K562 (cell line): Measurements from ENCODE around the gene SRBD1.

Source experiments
- COPS2 ChIP-seq: fragments of 450-650 bp; conservative IDR thresholded peaks from 2 replicates; pipeline ENCODE4 v1.6.1; 2016; ENCODE audit warnings: mild to moderate bottlenecking, moderate library complexity
- GATAD2A ChIP-seq: fragments of 450-650 bp; IDR thresholded peaks from 2 replicates; pipeline ENCODE4 v1.6.1; 2017
- NFYB ChIP-seq: IDR thresholded peaks from 2 replicates; pipeline ENCODE4 v1.6.1; 2011; ENCODE audit warnings: mild to moderate bottlenecking, moderate library complexity; ENCODE audit not compliant: insufficient read length; ENCODE audit errors: extremely low read depth
- POLR2AphosphoS2 ChIP-seq: IDR thresholded peaks from 2 replicates; pipeline ENCODE4 v1.6.1; 2012; ENCODE audit warnings: low read length, improper control_type of control experiment
- POLR2AphosphoS5 ChIP-seq: IDR thresholded peaks from 2 replicates; pipeline ENCODE4 v1.6.1; 2011; ENCODE audit warnings: mild to moderate bottlenecking, low read depth, low read length, moderate library complexity; ENCODE audit not compliant: control insufficient read depth, insufficient read depth
- PPARD ChIP-seq: fragments of 250-450 bp; sonication (Bioruptor Pico); IDR thresholded peaks from 2 replicates; pipeline ENCODE4 v1.8.0; 2022; ENCODE audit warnings: inconsistent platforms, mild to moderate bottlenecking, moderate library complexity
- RBM39 ChIP-seq: fragments of 200-400 bp; formaldehyde crosslinking; optimal IDR thresholded peaks from 2 replicates; pipeline ENCODE3; 2018; ENCODE audit warnings: low read depth, low read length
- ZFP36 ChIP-seq: fragments of 150-350 bp; IDR thresholded peaks from 2 replicates; pipeline ENCODE4 v1.6.1; 2018; ENCODE audit warnings: low read length, low read depth; ENCODE audit not compliant: partially characterized antibody
- ZFX ChIP-seq: sonication (generic); formaldehyde crosslinking; IDR thresholded peaks from 2 replicates; pipeline ENCODE4 v1.8.0; 2022; ENCODE audit warnings: mild to moderate bottlenecking, missing genetic modification reagents, moderate library complexity
- ZNF282 ChIP-seq: sonication (generic); formaldehyde crosslinking; IDR thresholded peaks from 2 replicates; pipeline ENCODE4 v1.8.1; 2023; ENCODE audit warnings: missing genetic modification reagents
- TF ChIP-seq, protein P1 (sequence below), 2 experiments: fragments of 450-650 bp; formaldehyde crosslinking in 1 of 2; IDR thresholded peaks; 2 replicates each; pipeline versions ENCODE4 v1.4.0 to v1.6.1; 2014 to 2020; ENCODE audit warnings: mild to moderate bottlenecking in 2 of 2, borderline replicate concordance in 1 of 2, low read depth in 1 of 2
- TF ChIP-seq, protein P2 (sequence below), 3 experiments: IDR thresholded peaks in 2 of 3; conservative IDR thresholded peaks in 1 of 3; 2 replicates each; pipeline ENCODE4 v1.5.1; 2011 to 2012; ENCODE audit warnings: low read length in 3 of 3, mild to moderate bottlenecking in 3 of 3, control low read depth in 2 of 3, improper control_type of control experiment in 1 of 3, inconsistent platforms in 1 of 3, low read depth in 1 of 3, mixed read lengths in 1 of 3, moderate library complexity in 1 of 3; ENCODE audit not compliant: insufficient read depth in 2 of 3
- TF ChIP-seq, protein P3 (sequence below): fragments of 450-650 bp; IDR thresholded peaks from 2 replicates; pipeline ENCODE4 v1.6.1; 2016; ENCODE audit warnings: mild to moderate bottlenecking

DNA sequence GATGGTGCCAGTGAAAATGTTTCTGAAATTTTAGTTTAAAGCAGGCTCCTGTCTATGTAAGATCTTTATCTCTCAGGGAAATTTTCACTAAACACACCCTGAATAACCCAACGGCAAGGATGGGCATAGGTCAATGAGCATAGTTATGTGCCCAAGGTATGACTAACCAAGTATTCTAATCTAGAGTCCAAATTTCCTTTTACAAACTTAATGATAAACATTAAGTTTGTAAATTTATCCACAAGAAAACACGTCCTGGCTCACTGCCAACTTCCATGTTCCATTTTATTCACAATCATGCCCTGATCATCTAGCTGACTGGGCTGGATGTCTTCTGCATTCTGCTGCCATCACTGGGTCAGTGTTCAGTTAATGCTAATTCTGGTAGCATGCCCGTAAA, 151.2 kb downstream of the SRBD1 start:
- TF ChIP-seq, protein P1, sequence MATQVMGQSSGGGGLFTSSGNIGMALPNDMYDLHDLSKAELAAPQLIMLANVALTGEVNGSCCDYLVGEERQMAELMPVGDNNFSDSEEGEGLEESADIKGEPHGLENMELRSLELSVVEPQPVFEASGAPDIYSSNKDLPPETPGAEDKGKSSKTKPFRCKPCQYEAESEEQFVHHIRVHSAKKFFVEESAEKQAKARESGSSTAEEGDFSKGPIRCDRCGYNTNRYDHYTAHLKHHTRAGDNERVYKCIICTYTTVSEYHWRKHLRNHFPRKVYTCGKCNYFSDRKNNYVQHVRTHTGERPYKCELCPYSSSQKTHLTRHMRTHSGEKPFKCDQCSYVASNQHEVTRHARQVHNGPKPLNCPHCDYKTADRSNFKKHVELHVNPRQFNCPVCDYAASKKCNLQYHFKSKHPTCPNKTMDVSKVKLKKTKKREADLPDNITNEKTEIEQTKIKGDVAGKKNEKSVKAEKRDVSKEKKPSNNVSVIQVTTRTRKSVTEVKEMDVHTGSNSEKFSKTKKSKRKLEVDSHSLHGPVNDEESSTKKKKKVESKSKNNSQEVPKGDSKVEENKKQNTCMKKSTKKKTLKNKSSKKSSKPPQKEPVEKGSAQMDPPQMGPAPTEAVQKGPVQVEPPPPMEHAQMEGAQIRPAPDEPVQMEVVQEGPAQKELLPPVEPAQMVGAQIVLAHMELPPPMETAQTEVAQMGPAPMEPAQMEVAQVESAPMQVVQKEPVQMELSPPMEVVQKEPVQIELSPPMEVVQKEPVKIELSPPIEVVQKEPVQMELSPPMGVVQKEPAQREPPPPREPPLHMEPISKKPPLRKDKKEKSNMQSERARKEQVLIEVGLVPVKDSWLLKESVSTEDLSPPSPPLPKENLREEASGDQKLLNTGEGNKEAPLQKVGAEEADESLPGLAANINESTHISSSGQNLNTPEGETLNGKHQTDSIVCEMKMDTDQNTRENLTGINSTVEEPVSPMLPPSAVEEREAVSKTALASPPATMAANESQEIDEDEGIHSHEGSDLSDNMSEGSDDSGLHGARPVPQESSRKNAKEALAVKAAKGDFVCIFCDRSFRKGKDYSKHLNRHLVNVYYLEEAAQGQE (IDR thresholded peaks at IDR 0.05; ENCODE audit: borderline replicate concordance) = no peak
- TF ChIP-seq, protein P1 (CRISPR knock-in tag; IDR thresholded peaks at IDR 0.05; ENCODE audit: low read depth) = no peak
- TF ChIP-seq NFYB (no peak), RBM39 (no peak), ZFX (CRISPR knock-in tag) (no peak), POLR2AphosphoS5 (no peak), GATAD2A (no peak), POLR2AphosphoS2 (no peak), COPS2 (no peak), PPARD (CRISPR knock-in tag) (no peak), ZNF282 (no peak), ZFP36 (no peak)
- TF ChIP-seq, protein P2, sequence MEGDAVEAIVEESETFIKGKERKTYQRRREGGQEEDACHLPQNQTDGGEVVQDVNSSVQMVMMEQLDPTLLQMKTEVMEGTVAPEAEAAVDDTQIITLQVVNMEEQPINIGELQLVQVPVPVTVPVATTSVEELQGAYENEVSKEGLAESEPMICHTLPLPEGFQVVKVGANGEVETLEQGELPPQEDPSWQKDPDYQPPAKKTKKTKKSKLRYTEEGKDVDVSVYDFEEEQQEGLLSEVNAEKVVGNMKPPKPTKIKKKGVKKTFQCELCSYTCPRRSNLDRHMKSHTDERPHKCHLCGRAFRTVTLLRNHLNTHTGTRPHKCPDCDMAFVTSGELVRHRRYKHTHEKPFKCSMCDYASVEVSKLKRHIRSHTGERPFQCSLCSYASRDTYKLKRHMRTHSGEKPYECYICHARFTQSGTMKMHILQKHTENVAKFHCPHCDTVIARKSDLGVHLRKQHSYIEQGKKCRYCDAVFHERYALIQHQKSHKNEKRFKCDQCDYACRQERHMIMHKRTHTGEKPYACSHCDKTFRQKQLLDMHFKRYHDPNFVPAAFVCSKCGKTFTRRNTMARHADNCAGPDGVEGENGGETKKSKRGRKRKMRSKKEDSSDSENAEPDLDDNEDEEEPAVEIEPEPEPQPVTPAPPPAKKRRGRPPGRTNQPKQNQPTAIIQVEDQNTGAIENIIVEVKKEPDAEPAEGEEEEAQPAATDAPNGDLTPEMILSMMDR (IDR thresholded peaks at IDR 0.05 in 2 of 3, conservative IDR thresholded peaks at IDR 0.05 in 1 of 3; ENCODE audit: insufficient read depth in 2 of 3, low read depth in 1 of 3, low read length in 3 of 3) = no peak
- TF ChIP-seq, protein P3, sequence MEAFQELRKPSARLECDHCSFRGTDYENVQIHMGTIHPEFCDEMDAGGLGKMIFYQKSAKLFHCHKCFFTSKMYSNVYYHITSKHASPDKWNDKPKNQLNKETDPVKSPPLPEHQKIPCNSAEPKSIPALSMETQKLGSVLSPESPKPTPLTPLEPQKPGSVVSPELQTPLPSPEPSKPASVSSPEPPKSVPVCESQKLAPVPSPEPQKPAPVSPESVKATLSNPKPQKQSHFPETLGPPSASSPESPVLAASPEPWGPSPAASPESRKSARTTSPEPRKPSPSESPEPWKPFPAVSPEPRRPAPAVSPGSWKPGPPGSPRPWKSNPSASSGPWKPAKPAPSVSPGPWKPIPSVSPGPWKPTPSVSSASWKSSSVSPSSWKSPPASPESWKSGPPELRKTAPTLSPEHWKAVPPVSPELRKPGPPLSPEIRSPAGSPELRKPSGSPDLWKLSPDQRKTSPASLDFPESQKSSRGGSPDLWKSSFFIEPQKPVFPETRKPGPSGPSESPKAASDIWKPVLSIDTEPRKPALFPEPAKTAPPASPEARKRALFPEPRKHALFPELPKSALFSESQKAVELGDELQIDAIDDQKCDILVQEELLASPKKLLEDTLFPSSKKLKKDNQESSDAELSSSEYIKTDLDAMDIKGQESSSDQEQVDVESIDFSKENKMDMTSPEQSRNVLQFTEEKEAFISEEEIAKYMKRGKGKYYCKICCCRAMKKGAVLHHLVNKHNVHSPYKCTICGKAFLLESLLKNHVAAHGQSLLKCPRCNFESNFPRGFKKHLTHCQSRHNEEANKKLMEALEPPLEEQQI = no peak
